CD14-positive monocyte (primary cell): ENCODE data around the gene ADIRF. TPM values are rescaled to one million over a fixed set of nuclear protein-coding genes. Genes with fewer than 3 reads are reported as not detected.
"Not testable (repeated sequence)": the region's sequence is repeated elsewhere in the genome, so short reads cannot be mapped to it uniquely, and the experiment has no call there.

Experiments
- DNase-seq, 3 donors: peaks; one replicate each; pipeline ENCODE4 v3.0.0-alpha.2; 2011 to 2022
- H2AFZ ChIP-seq: 2 replicates; pipeline ENCODE4 v1.6.0; 2012; ENCODE audit warnings: mild to moderate bottlenecking, low read depth, low read length, inconsistent platforms; ENCODE audit not compliant: insufficient read depth, poor library complexity, severe bottlenecking
- H3K27ac ChIP-seq, 2 donors: 1 replicate in 1 of 2; 2 replicates in 1 of 2; pipeline ENCODE4 v1.5.1; 2012 to 2013; ENCODE audit warnings: low read length in 2 of 2, control low read depth in 1 of 2, inconsistent platforms in 1 of 2, low read depth in 1 of 2, mild to moderate bottlenecking in 1 of 2
- H3K27me3 ChIP-seq, 2 donors: one replicate each; pipeline versions ENCODE4 v1.6.0 to v1.6.1; 2011 to 2013; ENCODE audit warnings: low read length in 2 of 2; ENCODE audit not compliant: control insufficient read depth in 2 of 2, insufficient read depth in 2 of 2
- H3K36me3 ChIP-seq, 2 donors: replicated peaks in 1 of 2; 1 replicate in 1 of 2; 2 replicates in 1 of 2; pipeline versions ENCODE4 v1.5.1 to v1.6.1; 2012 to 2013; ENCODE audit warnings: low read length in 2 of 2, control low read depth in 1 of 2, inconsistent platforms in 1 of 2, mild to moderate bottlenecking in 1 of 2; ENCODE audit not compliant: insufficient read depth in 2 of 2, control insufficient read depth in 1 of 2
- H3K4me1 ChIP-seq, 2 donors: 1 replicate in 1 of 2; 2 replicates in 1 of 2; pipeline versions ENCODE4 v1.5.1 to v1.6.1; 2012 to 2013; ENCODE audit warnings: low read length in 2 of 2, control low read depth in 1 of 2, inconsistent platforms in 1 of 2, mild to moderate bottlenecking in 1 of 2, moderate library complexity in 1 of 2; ENCODE audit not compliant: insufficient read depth in 2 of 2, control insufficient read depth in 1 of 2
- H3K4me2 ChIP-seq: replicated peaks from 2 replicates; pipeline ENCODE3; 2012; ENCODE audit warnings: low read length, moderate library complexity, mild to moderate bottlenecking; ENCODE audit not compliant: poor library complexity, severe bottlenecking; ENCODE audit errors: extremely low read depth
- H3K4me3 ChIP-seq, 3 experiments: fragments of 200-600 bp in 1 of 3; sonication (generic) in 1 of 3; replicated peaks in 1 of 3; 1 replicate in 2 of 3; 2 replicates in 1 of 3; pipeline ENCODE4 v1.5.1; 2011 to 2013; ENCODE audit warnings: low read length in 3 of 3, mild to moderate bottlenecking in 3 of 3, control low read depth in 2 of 3, low read depth in 2 of 3, inconsistent platforms in 1 of 3, moderate library complexity in 1 of 3
- H3K79me2 ChIP-seq: 2 replicates; pipeline ENCODE4 v1.6.0; 2012; ENCODE audit warnings: mild to moderate bottlenecking, control low read depth, inconsistent platforms, low read length, moderate library complexity; ENCODE audit not compliant: insufficient read depth
- H3K9ac ChIP-seq: 2 replicates; pipeline ENCODE4 v1.6.0; 2017; ENCODE audit warnings: low read length, mild to moderate bottlenecking; ENCODE audit not compliant: insufficient read depth, poor library complexity, severe bottlenecking
- H3K9me3 ChIP-seq, 2 donors: replicated peaks in 1 of 2; 1 replicate in 1 of 2; 2 replicates in 1 of 2; pipeline versions ENCODE4 v1.5.1 to v1.6.1; 2012 to 2013; ENCODE audit warnings: low read length in 2 of 2, control low read depth in 1 of 2; ENCODE audit not compliant: control insufficient read depth in 1 of 2, insufficient read depth in 1 of 2
- H4K20me1 ChIP-seq: 2 replicates; pipeline ENCODE4 v1.6.0; 2012; ENCODE audit warnings: mild to moderate bottlenecking, low read length, control low read depth, moderate library complexity; ENCODE audit not compliant: insufficient read depth
- H3K27ac Mint-ChIP-seq, 7 donors: one replicate each; pipeline ENCODE4 v1.8.0; 2020; ENCODE audit warnings: mild to moderate bottlenecking in 7 of 7, mixed read lengths in 7 of 7, moderate library complexity in 6 of 7, inconsistent platforms in 2 of 7
- H3K27me3 Mint-ChIP-seq, 3 donors: one replicate each; pipeline ENCODE4 v1.8.0; 2021 to 2022; ENCODE audit warnings: low read depth in 3 of 3, mild to moderate bottlenecking in 3 of 3, mixed read lengths in 3 of 3, moderate library complexity in 3 of 3, inconsistent platforms in 1 of 3
- H3K36me3 Mint-ChIP-seq, 2 donors: one replicate each; pipeline ENCODE4 v1.8.0; 2020; ENCODE audit warnings: mixed read lengths in 2 of 2, inconsistent platforms in 1 of 2, mild to moderate bottlenecking in 1 of 2
- H3K4me1 Mint-ChIP-seq: one replicate; pipeline ENCODE4 v1.8.0; 2020; ENCODE audit warnings: mild to moderate bottlenecking, mixed read lengths
- H3K4me3 Mint-ChIP-seq, 2 donors: one replicate each; pipeline ENCODE4 v1.8.0; 2020; ENCODE audit warnings: mild to moderate bottlenecking in 2 of 2, mixed read lengths in 2 of 2, moderate library complexity in 1 of 2
- H3K9me3 Mint-ChIP-seq, 7 donors: one replicate each; pipeline ENCODE4 v1.8.0; 2020 to 2022; ENCODE audit warnings: mixed read lengths in 7 of 7, mild to moderate bottlenecking in 6 of 7, moderate library complexity in 6 of 7, inconsistent platforms in 2 of 7
- WGBS: methylation state at CpG from one replicate; pipeline ENCODE4 v1.1.5; 2013; ENCODE audit warnings: missing lambda C conversion rate; ENCODE audit not compliant: insufficient coverage; 5-methylcytosine and 5-hydroxymethylcytosine counted together
- intact Hi-C, 2 donors: fragments of 100-400 bp; cut with micrococcal nuclease; formaldehyde crosslinking; loops; one replicate each; pipeline versions ENCODE4 v1.15.0 to v1.15.1; 2023
- polyA plus RNA-seq, 3 donors: library from polyadenylated mRNA; depleted of rRNA in 1 of 3; unstranded in 2 of 3; stranded (reverse) in 1 of 3; fragments of 300-500 nt in 2 of 3; fragments of >200 nt in 1 of 3; fragmentation: Illumina TruSeq in 2 of 3; gene quantifications; 1 replicate in 2 of 3; 2 replicates in 1 of 3; pipeline ENCODE4 v1.2.3, GENCODE V29; 2012 to 2021
- TF ChIP-seq, protein P1 (sequence below): fragments of 200-600 bp; IDR thresholded peaks from one replicate; pipeline ENCODE4 v1.8.0; 2022; ENCODE audit warnings: antibody characterized with exemption, mild to moderate bottlenecking

ADIRF gene
- polyA plus RNA-seq, 3 donors = 0.19 TPM; not detected in 2

DNA sequence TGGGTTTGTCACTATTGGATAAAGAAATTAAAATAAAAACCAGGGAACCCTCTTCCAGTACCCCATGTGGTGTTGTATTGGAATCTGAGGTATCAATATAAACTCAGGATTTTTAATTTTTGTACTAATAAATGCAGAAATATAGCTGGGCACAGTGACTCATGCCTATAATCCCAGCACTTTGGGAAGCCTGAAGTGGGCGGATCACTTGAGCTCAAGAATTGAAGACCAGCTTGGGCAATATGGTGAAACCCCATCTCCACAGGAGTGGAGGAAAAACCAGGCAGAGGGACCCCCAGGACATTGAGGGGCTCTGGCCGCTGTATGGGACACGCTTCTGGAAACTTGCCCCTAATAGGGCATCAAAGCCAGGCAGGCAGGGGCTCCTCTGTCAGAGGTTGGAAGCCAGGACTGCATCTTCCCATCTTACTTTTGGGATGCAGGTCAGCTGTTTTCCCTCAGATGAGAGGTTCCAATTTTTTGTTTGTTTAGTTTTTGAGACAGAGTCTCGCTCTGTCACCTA is 11.1 kb downstream of the ADIRF start:
- TF ChIP-seq, protein P1, sequence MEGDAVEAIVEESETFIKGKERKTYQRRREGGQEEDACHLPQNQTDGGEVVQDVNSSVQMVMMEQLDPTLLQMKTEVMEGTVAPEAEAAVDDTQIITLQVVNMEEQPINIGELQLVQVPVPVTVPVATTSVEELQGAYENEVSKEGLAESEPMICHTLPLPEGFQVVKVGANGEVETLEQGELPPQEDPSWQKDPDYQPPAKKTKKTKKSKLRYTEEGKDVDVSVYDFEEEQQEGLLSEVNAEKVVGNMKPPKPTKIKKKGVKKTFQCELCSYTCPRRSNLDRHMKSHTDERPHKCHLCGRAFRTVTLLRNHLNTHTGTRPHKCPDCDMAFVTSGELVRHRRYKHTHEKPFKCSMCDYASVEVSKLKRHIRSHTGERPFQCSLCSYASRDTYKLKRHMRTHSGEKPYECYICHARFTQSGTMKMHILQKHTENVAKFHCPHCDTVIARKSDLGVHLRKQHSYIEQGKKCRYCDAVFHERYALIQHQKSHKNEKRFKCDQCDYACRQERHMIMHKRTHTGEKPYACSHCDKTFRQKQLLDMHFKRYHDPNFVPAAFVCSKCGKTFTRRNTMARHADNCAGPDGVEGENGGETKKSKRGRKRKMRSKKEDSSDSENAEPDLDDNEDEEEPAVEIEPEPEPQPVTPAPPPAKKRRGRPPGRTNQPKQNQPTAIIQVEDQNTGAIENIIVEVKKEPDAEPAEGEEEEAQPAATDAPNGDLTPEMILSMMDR = no peak
- no peaks in the 10 kb centered on the region for H3K36me3 ChIP-seq
- 94% methylated on average over 3 of the region's 4 CpGs for WGBS
- Mint-ChIP-seq H3K27me3 (peaks cover 7 to 10% (median 7%) of the 10 kb centered on the region in 3 donors), H3K9me3 (no peaks in the 10 kb centered on the region), H3K27ac (no peak overlapping the region), H3K4me3 (no peak overlapping the region), H3K4me1 (no peaks in the 10 kb centered on the region), H3K36me3 (no peaks in the 10 kb centered on the region)
- intact Hi-C loops = loop anchor here in 1 of 2 donors (10.0 kb wide), 1 partner anchor 115 kb away; the partner anchor contains the start of genes GLUD1 and SHLD2
- H3K79me2 ChIP-seq = no peaks in the 10 kb centered on the region
- no peak overlapping the region for H3K4me2 ChIP-seq
- H4K20me1 ChIP-seq = no peaks in the 10 kb centered on the region
- no peaks in the 10 kb centered on the region for H3K27me3 ChIP-seq
- no peaks in the 10 kb centered on the region for H3K4me1 ChIP-seq
- H3K9me3 ChIP-seq = no peaks in the 10 kb centered on the region
- no peak overlapping the region for H3K27ac ChIP-seq
- H3K9ac ChIP-seq = no peak overlapping the region
- H2AFZ ChIP-seq = no peak overlapping the region
- DNase-seq = no peak
- no peak overlapping the region for H3K4me3 ChIP-seq

DNA sequence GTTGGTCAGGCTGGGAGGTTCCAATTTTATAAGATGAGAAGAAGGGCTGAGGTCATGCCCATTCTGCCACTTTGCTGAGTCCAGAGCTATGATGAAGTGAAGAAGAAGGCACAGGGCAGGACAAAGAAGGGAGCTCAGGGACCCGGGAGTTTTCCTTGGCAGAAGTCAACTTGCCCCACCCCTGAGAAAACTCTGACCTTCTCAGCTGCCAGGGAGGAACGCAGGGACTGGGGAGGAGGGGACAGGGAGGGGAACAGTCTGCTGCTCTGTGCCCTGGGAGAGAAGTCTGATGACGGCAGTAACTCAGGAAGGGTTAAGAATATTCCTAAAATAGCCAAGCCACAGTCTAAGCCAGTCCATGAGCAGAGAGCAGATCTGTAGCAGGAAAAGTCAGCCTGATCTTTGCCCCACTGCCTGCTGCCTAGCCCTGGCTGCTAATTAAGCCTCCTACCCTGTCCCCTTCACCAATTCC is 11.7 kb downstream of the ADIRF start:
- TF ChIP-seq, protein P1 = no peak
- H3K4me1 Mint-ChIP-seq = no peaks in the 10 kb centered on the region
- no peak for DNase-seq
- intact Hi-C loops = loop anchor here in 1 of 2 donors (10.0 kb wide), 1 partner anchor 115 kb away; the partner anchor contains the start of genes GLUD1 and SHLD2
- no peak overlapping the region for H3K27ac ChIP-seq
- H3K79me2 ChIP-seq = no peaks in the 10 kb centered on the region
- H3K4me3 Mint-ChIP-seq = no peak overlapping the region
- H3K4me2 ChIP-seq = no peak overlapping the region
- H3K4me3 ChIP-seq = no peak overlapping the region
- WGBS = 67% methylated on average over 1 of the region's 3 CpGs
- H3K9me3 ChIP-seq = no peaks in the 10 kb centered on the region
- H3K36me3 ChIP-seq = no peaks in the 10 kb centered on the region
- H2AFZ ChIP-seq = no peak overlapping the region
- no peaks in the 10 kb centered on the region for H3K4me1 ChIP-seq
- no peak overlapping the region for H3K9ac ChIP-seq
- H3K27me3 Mint-ChIP-seq = peaks cover 7 to 8% (median 7%) of the 10 kb centered on the region in 3 donors
- H4K20me1 ChIP-seq = no peaks in the 10 kb centered on the region
- no peaks in the 10 kb centered on the region for H3K36me3 Mint-ChIP-seq
- no peaks in the 10 kb centered on the region for H3K27me3 ChIP-seq
- no peaks in the 10 kb centered on the region for H3K9me3 Mint-ChIP-seq
- H3K27ac Mint-ChIP-seq = no peak overlapping the region

DNA sequence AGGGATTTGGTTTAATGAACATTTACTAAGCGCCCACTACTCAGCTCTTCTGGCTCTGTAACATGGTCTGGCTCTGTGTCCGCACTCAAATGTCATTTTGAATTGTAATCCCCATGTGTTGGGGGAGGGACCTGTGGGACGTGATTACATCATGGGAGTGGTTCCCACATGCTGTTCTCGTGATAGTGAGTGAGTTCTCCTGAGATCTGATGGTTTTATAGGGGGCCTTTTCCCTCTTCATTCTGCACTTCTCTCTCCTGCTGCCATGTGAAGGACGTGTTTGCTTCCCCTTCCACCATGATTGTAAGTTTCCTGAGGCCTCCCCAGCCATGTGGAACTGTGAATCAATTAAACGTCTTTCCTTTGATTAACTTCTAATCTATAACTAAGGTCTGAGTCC is 12.7 kb downstream of the ADIRF start:
- H3K27me3 ChIP-seq, H3K4me2 ChIP-seq: not testable (repeated sequence)
- 60% methylated on average over 1 of the region's 6 CpGs for WGBS

More for the DNA sequence above, 12.7 kb downstream of the ADIRF start:
- H3K27ac Mint-ChIP-seq, H3K27ac ChIP-seq, H3K4me1 Mint-ChIP-seq, H2AFZ ChIP-seq, intact Hi-C loops, H3K4me3 ChIP-seq, H3K36me3 Mint-ChIP-seq, H3K79me2 ChIP-seq, H3K9ac ChIP-seq, DNase-seq, H3K4me3 Mint-ChIP-seq, H3K27me3 Mint-ChIP-seq, H3K9me3 ChIP-seq, H3K4me1 ChIP-seq, H4K20me1 ChIP-seq, H3K9me3 Mint-ChIP-seq, H3K36me3 ChIP-seq: not testable (repeated sequence)
